Astrocyte (in vitro differentiated cells and primary cell): ENCODE results near the gene PSORS1C1. TPM values are rescaled to one million over a fixed set of nuclear protein-coding genes. Genes with fewer than 3 reads are reported as not detected.

ENCODE experiments used
- DNase-seq: peaks from one replicate; pipeline ENCODE4 v3.0.0-alpha.2; 2010; ENCODE audit warnings: low read depth
- FAIRE-seq: peaks from 2 replicates; lab custom pipeline; 2011; peaks lifted over from hg19 to GRCh38; lab: Jason Lieb, UNC
- H2AFZ ChIP-seq: 2 replicates; pipeline ENCODE4 v1.6.0; 2012; ENCODE audit warnings: low read depth, low read length, inconsistent platforms
- H3K27ac ChIP-seq: 2 replicates; pipeline ENCODE4 v1.5.1; 2011; ENCODE audit warnings: low read depth, low read length, inconsistent platforms
- H3K27me3 ChIP-seq: 2 replicates; pipeline ENCODE4 v1.6.0; 2011; ENCODE audit warnings: low read length, inconsistent platforms; ENCODE audit not compliant: insufficient read depth
- H3K36me3 ChIP-seq: 2 replicates; pipeline ENCODE4 v1.5.1; 2011; ENCODE audit warnings: low read length, inconsistent platforms; ENCODE audit not compliant: insufficient read depth
- H3K4me1 ChIP-seq: 2 replicates; pipeline ENCODE4 v1.5.1; 2011; ENCODE audit warnings: low read length, inconsistent platforms; ENCODE audit not compliant: insufficient read depth
- H3K4me2 ChIP-seq: 2 replicates; pipeline ENCODE4 v1.6.0; 2012; ENCODE audit warnings: low read length, inconsistent platforms
- H3K4me3 ChIP-seq: 2 replicates; pipeline ENCODE4 v1.5.1; 2011; ENCODE audit warnings: low read depth, mild to moderate bottlenecking, low read length, inconsistent platforms; ENCODE audit not compliant: insufficient read depth
- H3K79me2 ChIP-seq: 2 replicates; pipeline ENCODE4 v1.6.0; 2012; ENCODE audit warnings: mild to moderate bottlenecking, low read length, inconsistent platforms; ENCODE audit not compliant: insufficient read depth
- H3K9ac ChIP-seq: 2 replicates; pipeline ENCODE4 v1.6.0; 2012; ENCODE audit warnings: mild to moderate bottlenecking, low read length, inconsistent platforms
- H3K9me3 ChIP-seq: 2 replicates; pipeline ENCODE4 v1.5.1; 2012; ENCODE audit warnings: low read depth, mild to moderate bottlenecking, low read length, inconsistent platforms; ENCODE audit not compliant: insufficient read depth
- H4K20me1 ChIP-seq: 2 replicates; pipeline ENCODE4 v1.6.0; 2012; ENCODE audit warnings: low read length, inconsistent platforms; ENCODE audit not compliant: insufficient read depth
- H3K27ac Mint-ChIP-seq: one replicate; pipeline ENCODE4 v1.8.0; 2021; ENCODE audit warnings: mild to moderate bottlenecking, mixed read lengths; ENCODE audit not compliant: unreplicated experiment
- H3K27me3 Mint-ChIP-seq: one replicate; pipeline ENCODE4 v1.8.0; 2021; ENCODE audit warnings: low read depth, mixed read lengths; ENCODE audit not compliant: unreplicated experiment
- H3K36me3 Mint-ChIP-seq: one replicate; pipeline ENCODE4 v1.8.0; 2021; ENCODE audit warnings: low read depth, mixed read lengths; ENCODE audit not compliant: unreplicated experiment
- H3K4me1 Mint-ChIP-seq: one replicate; pipeline ENCODE4 v1.8.0; 2021; ENCODE audit warnings: low read depth, mixed read lengths; ENCODE audit not compliant: unreplicated experiment
- H3K4me3 Mint-ChIP-seq: one replicate; pipeline ENCODE4 v1.8.0; 2021; ENCODE audit warnings: mild to moderate bottlenecking, moderate library complexity, mixed read lengths; ENCODE audit not compliant: unreplicated experiment
- H3K9me3 Mint-ChIP-seq: one replicate; pipeline ENCODE4 v1.8.0; 2021; ENCODE audit warnings: mild to moderate bottlenecking, mixed read lengths; ENCODE audit not compliant: unreplicated experiment
- CTCF ChIP-seq: IDR thresholded peaks from 2 replicates; pipeline ENCODE4 v1.5.1; 2011; ENCODE audit warnings: low read depth, mild to moderate bottlenecking, inconsistent platforms, low read length, moderate library complexity; ENCODE audit not compliant: insufficient read depth
- EZH2 ChIP-seq: IDR thresholded peaks from 2 replicates; pipeline ENCODE4 v1.6.1; 2012; ENCODE audit warnings: mild to moderate bottlenecking, low read length, inconsistent platforms; ENCODE audit not compliant: insufficient read depth
- total RNA-seq: library from RNA; stranded (reverse); gene quantifications from 2 replicates; pipeline ENCODE4 v1.2.1, GENCODE V29; 2021

PSORS1C1 gene
- total RNA-seq, 1 donor from 2014 or later: 9.2 TPM

GRCh38 chr6:31152781-31153180 lies 38.2 kb downstream of the PSORS1C1 start:
- Histone ChIP-seq H3K27me3 (no peaks in the 10 kb centered on the region), H3K4me2 (no peak overlapping the region), H3K9ac (no peak overlapping the region), H3K36me3 (no peaks in the 10 kb centered on the region), H3K9me3 (no peaks in the 10 kb centered on the region), H3K79me2 (peaks cover 4% of the 10 kb centered on the region), H3K27ac (no peak overlapping the region), H2AFZ (no peak overlapping the region), H3K4me3 (no peak overlapping the region), H4K20me1 (no peaks in the 10 kb centered on the region), H3K4me1 (peaks cover 5% of the 10 kb centered on the region)
- H3K27ac Mint-ChIP-seq: no peak overlapping the region
- H3K27me3 Mint-ChIP-seq: no peaks in the 10 kb centered on the region
- H3K9me3 Mint-ChIP-seq: no peaks in the 10 kb centered on the region
- no peaks in the 10 kb centered on the region for H3K4me1 Mint-ChIP-seq
- TF ChIP-seq EZH2 (no peak), CTCF (no peak)
- no peak for FAIRE-seq
- H3K36me3 Mint-ChIP-seq: peaks cover 14% of the 10 kb centered on the region
- no peak for DNase-seq
- H3K4me3 Mint-ChIP-seq: no peak overlapping the region

GRCh38 chr6:31154436-31154835 lies 39.8 kb downstream of the PSORS1C1 start:
- Mint-ChIP-seq H3K27me3 (no peaks in the 10 kb centered on the region), H3K4me1 (peaks cover 2% of the 10 kb centered on the region), H3K4me3 (no peak overlapping the region), H3K9me3 (no peaks in the 10 kb centered on the region), H3K36me3 (peaks cover 14% of the 10 kb centered on the region), H3K27ac (no peak overlapping the region)
- H3K36me3 ChIP-seq: no peaks in the 10 kb centered on the region
- H3K9ac ChIP-seq: no peak overlapping the region
- FAIRE-seq (no peak), DNase-seq (no peak)
- H3K4me1 ChIP-seq: peaks cover 8% of the 10 kb centered on the region
- H3K27ac ChIP-seq: no peak overlapping the region
- H3K27me3 ChIP-seq: no peaks in the 10 kb centered on the region
- H3K9me3 ChIP-seq: no peaks in the 10 kb centered on the region
- peaks cover 9% of the 10 kb centered on the region for H3K79me2 ChIP-seq
- no peaks in the 10 kb centered on the region for H4K20me1 ChIP-seq
- no peak overlapping the region for H3K4me3 ChIP-seq
- H3K4me2 ChIP-seq: no peak overlapping the region
- TF ChIP-seq EZH2 (no peak), CTCF (no peak)
- no peak overlapping the region for H2AFZ ChIP-seq

DNA sequence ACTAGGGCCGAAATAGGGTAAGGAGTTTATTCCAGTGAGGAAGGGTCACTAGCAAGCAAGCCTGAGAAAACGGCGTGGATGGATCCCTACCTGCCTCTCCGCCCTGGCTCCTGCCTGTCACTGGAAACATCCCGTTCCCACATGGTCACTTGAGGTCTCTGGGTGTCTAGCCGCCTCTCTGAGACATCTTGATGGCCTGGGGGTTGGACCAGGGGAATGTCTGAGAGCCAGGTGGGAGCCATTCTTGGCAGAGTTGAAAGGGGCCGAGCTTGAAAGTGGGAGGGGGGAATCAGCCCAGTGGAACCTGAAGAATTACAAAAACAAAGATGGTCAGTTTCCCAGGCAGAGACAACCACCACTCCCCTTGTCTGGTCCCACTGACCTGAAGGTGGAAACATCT lies 42.0 kb downstream of the PSORS1C1 start:
- Histone ChIP-seq H3K79me2 (peaks cover 16% of the 10 kb centered on the region), H3K4me3 (no peak overlapping the region), H2AFZ (no peak overlapping the region), H3K36me3 (no peaks in the 10 kb centered on the region), H3K9me3 (no peaks in the 10 kb centered on the region), H3K4me1 (peaks cover 13% of the 10 kb centered on the region), H3K27ac (no peak overlapping the region), H3K9ac (no peak overlapping the region), H4K20me1 (no peaks in the 10 kb centered on the region), H3K27me3 (no peaks in the 10 kb centered on the region), H3K4me2 (no peak overlapping the region)
- Mint-ChIP-seq H3K27me3 (no peaks in the 10 kb centered on the region), H3K27ac (no peak overlapping the region), H3K9me3 (no peaks in the 10 kb centered on the region), H3K36me3 (peaks cover 4% of the 10 kb centered on the region), H3K4me3 (no peak overlapping the region), H3K4me1 (peaks cover 2% of the 10 kb centered on the region)
- no peak for TF ChIP-seq CTCF
- TF ChIP-seq EZH2: no peak
- DNase-seq (no peak), FAIRE-seq (no peak)
